GM19452 (cell line): Measurements from ENCODE around the gene DUSP15.
A peak's percentile ranks its signal among the peaks of the same experiment; 100 is the strongest.
"Not testable (repeated sequence)": the region's sequence is repeated elsewhere in the genome, so short reads cannot be mapped to it uniquely, and the experiment has no call there.

Experiments used
- ATAC-seq: cut with Tn5 transposase; IDR thresholded peaks from one replicate; pipeline ENCODE4 v1.9.1; 2021; ENCODE audit not compliant: unreplicated experiment

DUSP15 gene

GRCh38 chr20:31840906-31841816 is 29.2 kb downstream of the DUSP15 start:
- ATAC-seq = no peak

- no peak for ATAC-seq
Measured at GRCh38 chr20:31839782-31840487, 30.4 kb downstream of the DUSP15 start.

- ATAC-seq = no peak
Measured at GRCh38 chr20:31838646-31839292, 31.6 kb downstream of the DUSP15 start.

GRCh38 chr20:31837896-31838397 is 32.4 kb downstream of the DUSP15 start:
- no peak for ATAC-seq

- ATAC-seq = no peak
Measured at GRCh38 chr20:31836853-31837608, 33.3 kb downstream of the DUSP15 start.

GRCh38 chr20:31835977-31836852 is 34.1 kb downstream of the DUSP15 start:
- ATAC-seq = peak; percentile 86

GRCh38 chr20:31835554-31835953 is 34.8 kb downstream of the DUSP15 start:
- no peak for ATAC-seq

GRCh38 chr20:31833931-31834521 is 36.3 kb downstream of the DUSP15 start:
- ATAC-seq = no peak

- ATAC-seq = no peak
Measured at GRCh38 chr20:31833130-31833930, 37.0 kb downstream of the DUSP15 start.

- ATAC-seq = no peak
Measured at GRCh38 chr20:31831771-31832306, 38.5 kb downstream of the DUSP15 start.

GRCh38 chr20:31831211-31831610 is 39.1 kb downstream of the DUSP15 start:
- ATAC-seq = no peak

GRCh38 chr20:31830406-31830981 is 39.8 kb downstream of the DUSP15 start:
- no peak for ATAC-seq

- no peak for ATAC-seq
Measured at GRCh38 chr20:31829731-31830130, 40.6 kb downstream of the DUSP15 start.

GRCh38 chr20:31828016-31828415 is 42.3 kb downstream of the DUSP15 start:
- ATAC-seq = not testable (repeated sequence)

GRCh38 chr20:31827059-31827458 is 43.3 kb downstream of the DUSP15 start:
- no peak for ATAC-seq

GRCh38 chr20:31826074-31826473 is 44.3 kb downstream of the DUSP15 start:
- ATAC-seq = no peak

- no peak for ATAC-seq
Measured at GRCh38 chr20:31824554-31825313, 45.6 kb downstream of the DUSP15 start.
